ENCODE results near the gene FOXQ1.
"Not testable (repeated sequence)": the region's sequence is repeated elsewhere in the genome, so short reads cannot be mapped to it uniquely, and the experiment has no call there.

FOXQ1 gene

DNA sequence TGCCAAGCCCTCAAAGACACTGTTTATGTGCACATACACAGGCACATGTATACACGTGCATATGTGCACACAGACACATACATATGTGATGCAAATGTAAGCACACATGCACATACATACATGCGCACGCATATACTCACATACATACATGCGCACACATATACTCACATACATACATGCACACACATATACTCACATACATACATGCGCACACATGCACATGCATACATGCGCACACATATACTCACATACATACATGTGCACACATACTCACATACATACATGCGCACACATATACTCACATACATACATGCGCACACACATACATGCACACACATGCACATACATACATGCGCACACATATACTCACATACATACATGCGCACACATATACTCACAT lies 20.5 kb upstream of the FOXQ1 start:
- DNase-seq: no peak

DNA sequence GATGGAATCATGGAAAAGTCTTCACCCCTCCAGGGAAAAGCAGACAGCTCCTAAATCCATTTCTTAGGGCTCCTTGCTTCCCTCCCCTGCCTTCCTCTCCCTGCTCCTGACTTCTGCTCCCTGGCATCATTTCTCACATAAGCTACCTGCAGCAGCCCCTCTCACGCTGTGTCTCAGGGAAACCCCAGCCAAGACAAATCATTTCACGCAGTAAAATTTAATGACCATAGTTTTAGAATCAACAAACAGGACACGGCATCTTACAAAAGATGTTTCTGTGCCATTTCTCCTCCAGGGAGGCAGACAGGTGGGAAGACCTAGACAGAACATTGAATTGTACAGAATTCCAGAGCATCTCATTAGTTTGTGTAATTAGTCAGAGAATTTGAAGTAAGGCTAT lies 16.5 kb upstream of the FOXQ1 start:
- no peak for DNase-seq

DNA sequence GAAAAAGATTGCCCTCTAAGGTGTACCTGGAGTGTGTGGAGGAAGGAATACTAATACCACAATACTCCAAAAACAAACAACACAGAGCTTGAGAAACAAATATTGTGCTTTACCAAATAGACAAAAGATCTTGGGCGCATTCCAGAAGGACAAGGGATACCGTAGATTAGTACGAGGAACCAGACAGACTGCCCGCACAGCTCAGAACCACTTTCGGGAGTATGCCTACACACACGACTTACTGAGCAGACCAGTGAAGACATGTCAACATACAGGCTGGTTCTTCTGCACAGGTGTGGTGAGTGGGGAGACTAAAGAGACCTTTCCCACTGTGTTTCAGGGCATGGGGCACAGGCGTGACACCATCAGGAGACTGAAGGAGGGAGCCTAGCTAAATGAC lies 15.8 kb upstream of the FOXQ1 start:
- DNase-seq: no peak

DNA sequence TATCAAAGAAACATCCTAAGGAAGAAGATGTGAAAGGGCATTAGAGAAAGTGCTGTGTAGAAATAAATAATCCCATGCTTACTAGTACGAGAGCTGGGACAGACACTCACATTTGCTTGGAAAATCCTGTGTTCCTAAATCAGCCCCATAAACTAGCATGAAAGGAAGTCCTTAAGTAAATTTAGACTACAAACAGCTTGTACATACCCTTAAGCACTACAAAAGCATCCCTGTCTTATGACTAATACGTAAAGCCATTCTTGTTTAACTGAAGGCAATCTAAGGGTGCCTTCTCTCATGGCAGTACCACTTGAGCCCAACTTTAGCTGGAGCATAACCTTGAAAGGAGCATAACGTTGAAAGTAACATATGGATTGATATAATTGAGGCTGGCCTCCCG lies 15.4 kb upstream of the FOXQ1 start:
- no peak for DNase-seq

DNA sequence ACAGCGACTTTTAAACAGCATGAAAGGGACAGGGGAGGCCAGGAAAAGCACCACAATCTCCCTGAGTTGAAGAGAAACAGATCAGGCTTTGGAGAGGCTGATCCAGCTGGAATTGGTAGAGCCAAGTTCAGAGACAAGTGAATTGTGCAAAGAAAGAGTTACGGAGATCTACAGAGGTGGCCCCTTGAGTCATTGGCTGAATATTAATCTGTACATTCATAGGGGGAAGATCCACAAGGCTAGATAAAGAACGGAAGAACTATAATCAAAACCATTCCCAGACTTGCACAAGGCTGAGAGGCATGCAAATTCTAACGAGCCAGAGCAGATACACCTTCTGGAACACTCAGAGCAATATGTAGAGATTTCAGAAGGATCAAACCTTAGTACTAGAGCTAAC lies 14.2 kb upstream of the FOXQ1 start:
- DNase-seq: no peak

DNA sequence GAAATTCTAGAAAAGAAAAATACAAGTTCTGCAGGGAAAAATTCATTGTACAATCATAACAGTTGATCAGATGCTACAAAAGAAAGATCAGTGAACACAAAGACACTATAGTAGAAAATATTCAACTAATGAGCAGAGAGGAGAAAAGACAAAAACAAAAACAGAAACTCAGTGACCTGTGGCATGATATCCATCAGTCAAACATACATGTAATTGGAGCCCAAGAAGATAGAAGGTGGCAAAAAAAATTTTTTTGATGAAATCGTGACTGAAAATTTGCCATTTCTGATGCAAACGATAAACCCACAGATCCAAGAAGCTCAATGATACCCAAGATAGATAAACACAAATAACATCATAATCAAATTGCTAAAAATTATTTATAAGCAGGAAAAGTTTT lies 13.1 kb upstream of the FOXQ1 start:
- no peak for DNase-seq

DNA sequence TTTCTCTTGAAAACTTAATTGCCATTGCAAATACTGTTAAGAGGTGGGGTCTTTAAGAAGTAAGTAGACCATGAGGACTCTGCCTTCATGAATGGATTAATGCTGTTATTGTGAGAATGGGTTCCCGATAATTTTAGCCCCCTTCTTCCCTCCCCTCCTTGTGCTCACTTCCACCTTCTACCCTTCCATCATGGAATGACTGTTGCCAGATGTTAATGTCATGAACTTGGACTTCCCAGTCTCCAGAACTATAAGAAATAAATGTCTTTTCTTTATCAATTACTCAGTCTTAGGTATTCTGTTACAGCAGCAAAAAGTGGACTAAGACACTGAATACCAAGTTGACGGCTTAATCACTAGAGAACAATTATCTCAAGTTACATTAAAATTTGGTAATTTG lies 5.8 kb upstream of the FOXQ1 start:
- DNase-seq: no peak

DNA sequence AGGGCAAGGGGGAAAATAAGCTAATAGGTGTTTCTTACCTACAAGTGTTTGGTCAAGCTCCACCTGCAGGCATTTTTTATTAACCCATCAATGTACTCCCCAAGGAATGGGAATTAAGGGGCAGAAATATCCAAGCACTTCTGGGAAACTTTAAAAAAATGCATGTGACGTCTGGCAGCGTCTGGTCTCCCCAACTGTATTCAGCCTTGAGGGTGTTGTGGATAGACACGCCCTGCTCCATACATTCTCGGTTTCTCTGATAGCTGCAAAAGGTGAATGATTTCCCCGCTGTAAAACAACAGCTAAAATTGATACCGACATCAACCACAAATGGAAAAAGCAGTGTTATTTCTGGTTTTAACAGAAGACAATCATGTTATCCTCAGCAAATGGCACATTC lies 2.5 kb upstream of the FOXQ1 start:
- no peak for DNase-seq

DNA sequence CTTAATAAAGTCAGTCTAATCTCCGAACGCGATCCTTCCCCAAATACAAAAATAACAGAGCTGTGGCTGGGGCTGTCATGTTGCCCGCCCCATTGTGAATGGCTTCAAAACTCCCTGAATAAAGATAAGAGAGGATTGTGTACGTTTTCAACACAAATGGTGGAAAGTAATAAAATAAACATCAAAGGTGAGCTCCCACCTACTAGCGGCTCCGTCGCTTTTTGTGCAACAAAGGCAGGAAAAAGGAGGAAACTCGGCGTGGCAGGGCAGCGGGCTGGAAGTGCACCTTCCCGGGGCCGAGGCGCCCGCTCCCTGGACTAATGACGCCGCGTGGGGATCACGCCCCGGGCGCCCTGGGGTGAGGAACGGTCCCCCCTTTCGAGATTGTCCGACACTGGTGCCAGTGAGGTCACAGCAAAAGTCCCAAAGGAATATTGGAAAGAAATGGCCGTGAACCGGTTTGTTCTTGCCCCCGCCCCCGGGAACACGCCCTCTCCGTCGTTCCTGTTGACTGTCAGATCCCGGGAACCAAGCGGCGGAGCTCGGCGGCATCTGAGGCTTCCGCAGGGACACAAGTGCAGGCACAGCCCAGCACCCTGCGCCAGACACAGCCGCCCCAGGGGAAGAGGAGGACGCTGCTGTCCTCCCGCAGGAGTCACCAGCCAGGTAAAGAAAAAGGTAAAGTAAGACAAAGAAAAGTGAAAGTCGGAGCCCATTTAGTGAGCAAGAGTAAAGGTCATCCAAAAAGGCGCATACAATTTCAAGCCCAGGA lies 1.1 kb upstream of the FOXQ1 start:
- DNase-seq: no peak

DNA sequence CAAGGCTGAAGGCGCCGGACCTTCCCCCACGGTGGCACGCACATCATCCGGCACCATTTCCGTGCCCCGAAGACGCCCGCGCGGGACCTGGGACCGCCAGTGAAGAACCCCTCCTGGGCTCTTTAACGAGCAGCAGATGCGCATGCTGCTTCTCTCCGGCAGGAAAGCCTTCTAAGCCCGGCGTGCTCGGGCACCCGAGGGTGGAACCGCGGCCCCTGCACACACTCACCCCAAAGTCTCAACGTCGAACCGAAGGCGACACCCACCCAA lies 240 bp downstream of the FOXQ1 start:
- DNase-seq: no peak

DNA sequence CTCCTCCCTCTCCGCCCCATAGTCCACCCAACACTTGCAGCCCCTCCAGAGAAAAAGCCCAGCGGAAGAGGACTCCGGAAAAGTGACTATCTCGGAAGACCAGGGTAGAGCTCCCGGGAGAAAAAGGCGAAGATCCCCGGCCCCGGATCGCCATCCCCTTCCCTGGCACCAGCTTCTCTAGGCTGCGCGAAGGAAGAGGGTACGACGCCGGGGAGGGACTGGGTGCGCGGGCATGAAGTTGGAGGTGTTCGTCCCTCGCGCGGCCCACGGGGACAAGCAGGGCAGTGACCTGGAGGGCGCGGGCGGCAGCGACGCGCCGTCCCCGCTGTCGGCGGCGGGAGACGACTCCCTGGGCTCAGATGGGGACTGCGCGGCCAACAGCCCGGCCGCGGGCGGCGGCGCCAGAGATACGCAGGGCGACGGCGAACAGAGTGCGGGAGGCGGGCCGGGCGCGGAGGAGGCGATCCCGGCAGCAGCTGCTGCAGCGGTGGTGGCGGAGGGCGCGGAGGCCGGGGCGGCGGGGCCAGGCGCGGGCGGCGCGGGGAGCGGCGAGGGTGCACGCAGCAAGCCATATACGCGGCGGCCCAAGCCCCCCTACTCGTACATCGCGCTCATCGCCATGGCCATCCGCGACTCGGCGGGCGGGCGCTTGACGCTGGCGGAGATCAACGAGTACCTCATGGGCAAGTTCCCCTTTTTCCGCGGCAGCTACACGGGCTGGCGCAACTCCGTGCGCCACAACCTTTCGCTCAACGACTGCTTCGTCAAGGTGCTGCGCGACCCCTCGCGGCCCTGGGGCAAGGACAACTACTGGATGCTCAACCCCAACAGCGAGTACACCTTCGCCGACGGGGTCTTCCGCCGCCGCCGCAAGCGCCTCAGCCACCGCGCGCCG lies 822 bp downstream of the FOXQ1 start:
- DNase-seq: no peak

DNA sequence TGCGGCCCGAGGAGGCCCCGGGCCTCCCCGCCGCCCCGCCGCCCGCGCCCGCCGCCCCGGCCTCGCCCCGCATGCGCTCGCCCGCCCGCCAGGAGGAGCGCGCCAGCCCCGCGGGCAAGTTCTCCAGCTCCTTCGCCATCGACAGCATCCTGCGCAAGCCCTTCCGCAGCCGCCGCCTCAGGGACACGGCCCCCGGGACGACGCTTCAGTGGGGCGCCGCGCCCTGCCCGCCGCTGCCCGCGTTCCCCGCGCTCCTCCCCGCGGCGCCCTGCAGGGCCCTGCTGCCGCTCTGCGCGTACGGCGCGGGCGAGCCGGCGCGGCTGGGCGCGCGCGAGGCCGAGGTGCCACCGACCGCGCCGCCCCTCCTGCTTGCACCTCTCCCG lies 1.5 kb downstream of the FOXQ1 start:
- no peak for DNase-seq

DNA sequence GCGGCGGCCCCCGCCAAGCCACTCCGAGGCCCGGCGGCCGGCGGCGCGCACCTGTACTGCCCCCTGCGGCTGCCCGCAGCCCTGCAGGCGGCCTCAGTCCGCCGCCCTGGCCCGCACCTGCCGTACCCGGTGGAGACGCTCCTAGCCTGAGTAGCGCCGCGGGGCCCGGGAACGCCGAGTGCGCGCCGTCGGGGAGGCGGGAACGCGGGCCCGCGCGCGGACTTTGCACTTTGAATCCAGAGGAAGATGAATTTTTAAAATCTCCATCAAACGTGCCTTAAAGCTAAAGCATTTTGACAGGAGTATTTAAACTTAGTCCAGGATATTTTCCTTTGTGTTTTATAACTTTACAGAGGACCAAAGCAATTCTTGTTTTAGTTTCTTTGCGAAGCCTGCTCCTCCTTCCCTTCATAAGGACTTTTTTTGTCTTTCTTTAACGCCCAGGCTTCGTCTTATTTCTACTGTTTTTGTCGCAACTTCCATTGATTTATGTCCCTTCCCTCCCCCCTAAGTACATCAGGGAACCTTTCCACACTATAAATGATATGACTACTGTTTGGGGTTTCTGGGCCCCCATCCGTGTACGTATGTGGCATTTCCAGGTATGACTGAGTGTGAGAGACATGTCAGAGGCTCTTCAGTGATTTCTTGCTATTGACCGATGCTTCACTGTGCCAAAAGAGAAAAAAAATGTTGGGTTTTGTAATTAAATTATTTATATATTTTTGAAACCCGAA lies 2.0 kb downstream of the FOXQ1 start:
- no peak for DNase-seq

DNA sequence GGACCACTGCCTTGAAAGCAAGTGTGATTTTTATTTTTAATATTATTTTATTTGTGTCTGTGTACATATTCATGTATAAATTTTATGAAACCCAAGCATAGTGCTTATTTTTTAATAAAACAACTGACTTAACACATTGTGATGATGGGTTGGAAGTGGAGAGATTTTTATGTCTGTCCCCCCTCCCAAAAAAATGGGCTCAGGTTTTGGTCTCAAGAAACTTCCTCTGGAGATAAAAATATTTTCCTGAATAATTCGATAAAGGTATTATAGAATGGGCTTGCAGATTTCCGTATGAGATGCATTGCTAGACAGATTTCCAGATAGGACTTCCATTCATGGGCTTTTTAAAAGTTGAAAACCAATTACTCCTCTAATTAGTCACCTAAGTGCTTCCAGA lies 2.7 kb downstream of the FOXQ1 start:
- DNase-seq: no peak

DNA sequence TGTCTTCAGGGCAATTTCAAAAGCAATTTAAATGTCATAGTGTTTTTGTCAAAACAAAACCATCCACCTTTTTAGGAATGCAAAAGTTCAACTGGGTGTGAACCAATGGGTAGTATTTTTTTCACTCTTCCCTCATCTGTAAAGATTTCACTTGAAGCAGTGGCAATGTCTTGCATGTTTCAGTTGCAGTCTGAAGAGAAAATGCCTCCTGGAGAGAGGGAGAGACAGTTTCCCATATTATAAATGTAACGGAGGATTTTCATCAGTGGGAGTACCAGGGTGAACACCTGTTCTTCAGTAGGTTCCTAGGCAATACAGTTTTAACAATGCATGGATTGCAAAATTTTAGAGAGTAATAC lies 3.3 kb downstream of the FOXQ1 start:
- no peak for DNase-seq

DNA sequence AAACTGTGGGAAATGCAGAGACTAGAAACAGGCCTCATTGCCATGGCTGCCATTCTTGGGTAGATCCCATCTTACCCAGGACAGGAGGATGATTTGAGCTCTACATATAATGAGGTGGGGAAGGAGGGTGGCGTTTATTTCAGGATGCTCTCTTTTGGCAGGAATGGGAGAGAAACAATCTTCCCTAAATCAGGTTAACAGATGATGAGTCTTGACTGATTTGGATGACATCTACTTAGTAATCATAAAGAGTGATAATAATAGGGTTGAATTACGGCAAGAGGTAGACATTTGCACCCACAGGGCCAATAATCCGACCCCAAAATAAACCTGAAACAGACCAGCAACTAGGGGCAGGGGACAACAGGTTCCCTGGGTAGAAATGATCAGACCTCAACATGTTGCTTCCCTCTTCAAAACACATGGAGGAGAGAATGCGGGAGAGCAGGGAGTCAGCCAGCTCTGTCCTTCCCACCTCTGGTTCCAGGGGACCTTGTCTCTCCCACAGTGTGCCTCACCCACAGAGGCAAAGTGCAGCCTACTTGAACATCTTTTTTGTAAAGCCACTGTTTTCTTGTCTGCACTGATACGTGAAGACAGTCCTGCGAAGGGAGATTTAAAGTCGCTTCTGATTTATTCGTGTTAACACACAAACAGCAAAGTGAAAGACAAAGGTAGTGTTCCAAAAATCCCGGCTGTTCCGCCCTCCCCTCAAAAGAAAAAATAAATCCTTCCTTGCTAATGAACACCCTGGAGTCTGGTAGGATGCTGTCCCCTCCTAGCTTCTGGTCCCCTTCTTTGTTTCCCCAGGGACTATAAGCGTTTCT lies 3.9 kb downstream of the FOXQ1 start:
- DNase-seq: no peak

DNA sequence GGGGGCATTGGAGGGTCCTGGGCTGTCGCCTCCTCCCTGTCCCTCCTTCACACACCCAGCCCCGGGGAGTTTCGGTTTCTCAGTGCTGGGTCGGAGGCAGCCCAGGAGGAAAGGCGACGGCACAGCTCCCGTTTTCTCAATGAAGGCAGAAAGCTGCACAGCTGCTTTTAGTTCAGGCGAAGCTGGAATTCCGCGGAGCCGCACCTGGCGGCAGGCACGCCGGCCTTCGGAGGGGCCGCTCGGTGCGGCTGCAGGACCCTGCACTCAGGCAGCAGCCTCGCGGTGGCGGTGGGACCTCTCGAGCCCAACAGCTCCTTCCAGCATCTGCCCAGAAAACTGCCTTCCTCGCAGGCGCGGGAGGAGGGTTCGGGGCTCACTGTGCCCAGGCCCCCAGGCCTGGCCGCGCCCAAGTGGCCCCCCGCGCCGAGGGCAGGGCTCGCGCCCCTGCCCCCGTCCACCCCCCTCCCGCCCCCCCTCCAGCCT lies 4.6 kb downstream of the FOXQ1 start:
- no peak for DNase-seq

DNA sequence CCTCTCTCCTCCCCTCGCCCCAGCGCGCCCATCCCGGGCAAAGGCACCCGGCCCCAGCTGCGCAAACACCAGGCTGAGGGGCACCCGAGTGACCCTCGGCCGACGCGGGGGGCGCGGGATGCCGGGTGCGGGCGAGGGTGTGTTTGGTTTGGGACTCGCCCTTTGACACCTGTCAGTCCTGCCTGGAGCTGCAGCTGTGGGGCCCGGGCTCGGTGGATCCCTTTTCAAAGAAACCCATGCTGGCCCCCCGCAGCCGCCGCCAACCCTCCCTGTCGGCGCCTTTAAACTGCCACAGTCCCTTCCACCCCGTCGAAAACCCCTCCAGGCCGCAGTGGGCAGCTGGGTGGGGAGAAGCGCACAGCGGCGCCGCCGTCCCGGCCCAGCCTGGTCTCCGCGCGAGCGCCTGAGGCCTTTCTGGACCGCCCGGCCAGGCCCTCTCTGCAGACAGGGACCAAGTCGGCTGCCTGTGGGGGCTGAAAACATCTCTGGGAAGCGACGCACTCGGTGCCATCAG lies 5.5 kb downstream of the FOXQ1 start:
- DNase-seq: no peak

DNA sequence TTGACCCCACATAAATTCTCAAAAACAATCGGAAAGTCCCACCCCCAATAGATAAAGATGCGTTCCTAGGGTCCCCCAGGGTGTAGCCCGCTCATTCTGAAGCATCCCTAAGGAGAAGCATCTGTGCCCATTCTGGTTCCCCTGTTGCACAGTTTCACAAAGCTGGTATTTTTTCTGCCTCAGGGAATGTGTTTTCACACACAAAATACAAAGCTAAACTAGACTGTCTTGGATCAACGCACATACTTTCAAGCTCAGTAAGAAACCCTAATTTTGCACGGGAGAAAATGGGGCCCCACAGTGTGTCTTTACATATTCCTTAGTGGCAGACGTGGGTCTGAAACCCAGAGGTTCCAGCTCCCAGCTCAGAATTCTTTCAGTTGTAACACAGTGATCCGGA lies 6.1 kb downstream of the FOXQ1 start:
- no peak for DNase-seq

DNA sequence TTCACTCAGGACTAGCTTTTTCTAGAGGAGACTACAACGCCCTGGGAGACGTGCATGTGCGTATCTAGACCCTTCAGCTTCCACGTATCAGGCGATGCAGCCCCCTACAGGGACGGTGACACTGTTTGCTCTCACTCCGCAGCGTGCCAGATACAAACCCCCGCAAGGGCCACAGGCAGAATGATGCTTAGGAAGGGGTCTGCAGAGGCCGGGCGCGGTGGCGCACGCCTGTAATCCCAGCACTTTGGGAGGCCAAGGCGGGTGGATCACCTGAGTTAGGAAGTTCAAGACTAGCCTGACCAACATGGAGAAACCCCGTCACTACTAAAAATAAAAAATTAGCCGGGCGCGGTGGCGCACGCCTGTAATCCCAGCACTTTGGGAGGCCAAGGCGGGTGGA lies 6.7 kb downstream of the FOXQ1 start:
- DNase-seq: not testable (repeated sequence)

DNA sequence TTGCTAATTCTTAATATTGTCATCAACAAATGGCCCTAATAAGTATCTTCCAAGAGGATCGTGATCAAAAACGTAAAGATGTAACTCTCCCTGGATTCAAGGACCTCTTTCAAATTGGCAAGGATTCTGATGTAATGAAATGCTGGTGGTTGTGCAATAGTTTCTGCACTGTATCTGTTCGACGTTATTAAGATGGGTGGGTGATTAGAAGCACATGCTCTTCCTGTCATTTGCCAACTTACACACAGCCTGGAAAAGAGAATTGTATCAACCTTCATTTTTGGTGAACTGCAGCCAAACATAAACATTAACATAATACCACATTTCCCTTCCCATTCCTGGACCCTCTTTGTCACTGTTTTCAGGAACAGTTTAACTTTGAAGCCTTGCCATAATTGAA lies 9.8 kb downstream of the FOXQ1 start:
- DNase-seq: no peak

DNA sequence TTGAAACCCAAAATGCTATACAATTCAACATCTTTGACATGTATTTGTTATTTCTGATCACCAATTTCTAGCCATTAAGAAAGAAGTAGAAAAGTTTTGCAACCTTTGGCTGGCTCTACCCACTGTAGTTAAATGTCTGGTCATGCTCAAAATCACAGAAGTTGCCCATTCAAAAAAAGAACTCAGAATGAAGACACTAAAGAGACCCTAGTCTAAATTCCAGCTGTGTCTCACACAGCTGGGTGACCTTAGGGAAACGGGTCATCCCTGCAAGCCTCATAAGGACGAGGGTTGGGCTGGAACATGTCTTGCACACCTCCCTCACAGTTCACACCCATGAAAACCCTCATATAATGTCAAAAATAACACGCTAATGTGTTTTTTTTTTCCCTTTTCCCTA lies 10.3 kb downstream of the FOXQ1 start:
- no peak for DNase-seq

DNA sequence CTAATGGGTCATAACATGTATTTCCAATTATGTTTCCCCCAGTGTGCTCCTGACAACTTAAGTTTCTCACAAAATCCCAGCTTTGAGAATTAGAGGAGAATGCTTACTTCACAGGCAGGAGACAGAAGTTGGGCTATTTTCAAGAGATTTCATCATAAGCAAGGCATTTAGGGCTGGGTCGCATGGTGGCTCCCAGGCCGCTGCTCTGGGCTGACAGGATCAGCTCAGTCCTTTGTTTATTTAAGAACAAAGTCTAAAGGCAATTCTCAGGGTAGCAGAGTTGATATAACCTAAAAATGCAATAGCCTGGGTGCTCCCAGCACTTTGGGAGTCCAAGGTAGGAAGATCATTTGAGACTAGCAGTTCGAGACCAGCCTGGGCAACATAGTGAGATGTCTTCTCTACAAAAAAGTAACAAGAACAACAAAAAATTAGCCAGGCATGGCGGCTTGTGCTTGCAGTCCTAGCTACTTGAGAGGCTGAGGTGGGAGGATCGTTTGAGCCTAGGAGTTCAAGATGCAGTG lies 10.9 kb downstream of the FOXQ1 start:
- DNase-seq: no peak
